Astrocyte (in vitro differentiated cells and primary cell): ENCODE results near the gene UBE2G2.

Experiments
- CTCF ChIP-seq: IDR thresholded peaks from 2 replicates; pipeline ENCODE4 v1.5.1; 2011; ENCODE audit warnings: low read depth, mild to moderate bottlenecking, inconsistent platforms, low read length, moderate library complexity; ENCODE audit not compliant: insufficient read depth
- EZH2 ChIP-seq: IDR thresholded peaks from 2 replicates; pipeline ENCODE4 v1.6.1; 2012; ENCODE audit warnings: mild to moderate bottlenecking, low read length, inconsistent platforms; ENCODE audit not compliant: insufficient read depth

- TF ChIP-seq CTCF (no peak), EZH2 (no peak)
These were observed 67.4 kb downstream of the UBE2G2 start for GRCh38 chr21:44734026-44734745.
